ENCODE data around the gene MXRA7. TPM values are rescaled to one million over a fixed set of nuclear protein-coding genes. Genes with fewer than 3 reads are reported as not detected.

The MXRA7 gene
- total and polyA plus RNA-seq, 2 donors (not counting 3 experiments of a cell fraction or from before 2014, with no cell fraction given) = 49.5 to 95.8 TPM

DNA sequence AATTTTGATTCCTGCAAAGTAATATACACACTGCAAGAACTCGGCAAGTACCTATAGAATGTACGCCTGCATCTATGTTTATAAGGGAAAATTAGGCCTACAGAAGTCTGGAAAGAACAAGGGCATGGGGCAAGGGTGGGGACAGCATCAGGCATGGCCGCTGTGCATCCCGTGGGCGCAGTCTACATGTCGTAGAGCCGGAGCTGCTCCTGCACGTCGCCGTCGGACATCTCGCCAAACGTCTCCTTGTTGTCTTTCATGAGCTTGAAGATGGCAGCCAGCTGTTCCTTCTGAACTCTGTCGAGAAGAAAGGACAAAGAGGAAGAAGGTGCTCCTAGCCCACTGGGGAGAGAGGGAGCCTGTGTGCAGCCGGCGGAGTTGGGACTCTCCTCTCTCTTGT, 33.4 kb downstream of the MXRA7 start:
- POLR2A ChIA-PET = no interaction called here
- dilution Hi-C loops (cut with MboI; ENCODE audit: extremely low pct_ligation_motif_present, low sequenced_read_pairs) = no loop called here
- FAIRE-seq = no peak

More for the DNA sequence above, 33.4 kb downstream of the MXRA7 start:
- Histone ChIP-seq H3K36me3 (ENCODE audit: control insufficient read depth in 2 of 2, extremely low read depth in 1 of 2, insufficient read depth in 2 of 2, low read length in 2 of 2) (peaks cover 0 to under 1% of the 10 kb centered on the region in 2 experiments), H3K9me1 (replicated peaks; ENCODE audit: control insufficient read depth, extremely low read depth, insufficient read depth, low read length) (no peaks in the 10 kb centered on the region), H3K4me3 (replicated peaks in 1 of 3; ENCODE audit: insufficient read depth in 1 of 3, low read depth in 1 of 3, low read length in 3 of 3) (no peak overlapping the region), H3K4me1 (ENCODE audit: control insufficient read depth, extremely low read depth, insufficient read depth, low read length) (no peaks in the 10 kb centered on the region), H3K9me3 (replicated peaks; ENCODE audit: control insufficient read depth, insufficient read depth, low read length) (no peaks in the 10 kb centered on the region), H3K4me2 (ENCODE audit: insufficient read depth, low read length) (no peak overlapping the region), H3K27ac (ENCODE audit: insufficient read depth, low read depth, low read length) (no peak overlapping the region), H3K9ac (replicated peaks; ENCODE audit: extremely low read depth, insufficient read depth, low read length) (no peak overlapping the region), H2AFZ (ENCODE audit: low read depth, low read length) (no peak overlapping the region), H3K79me2 (ENCODE audit: control insufficient read depth, insufficient read depth, low read length) (no peaks in the 10 kb centered on the region), H4K20me1 (replicated peaks; ENCODE audit: control insufficient read depth, extremely low read depth, insufficient read depth, low read length) (no peaks in the 10 kb centered on the region), H3K27me3 (ENCODE audit: control insufficient read depth in 2 of 2, insufficient read depth in 2 of 2, low read length in 2 of 2) (no peaks in the 10 kb centered on the region)
- CTCF ChIA-PET = interaction anchor here (0.9 kb wide), 1 partner anchor 52 kb away, joined by 3 read pairs; no protein-coding TSS in a partner anchor
- no peak for DNase-seq (ENCODE audit: low read depth, low spot score)
- no peak for TF ChIP-seq GATA2 (IDR thresholded peaks at IDR 0.05; ENCODE audit: insufficient read depth, insufficient read length, low read depth, low read length)
- TF ChIP-seq, protein P1, sequence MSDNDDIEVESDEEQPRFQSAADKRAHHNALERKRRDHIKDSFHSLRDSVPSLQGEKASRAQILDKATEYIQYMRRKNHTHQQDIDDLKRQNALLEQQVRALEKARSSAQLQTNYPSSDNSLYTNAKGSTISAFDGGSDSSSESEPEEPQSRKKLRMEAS (IDR thresholded peaks at IDR 0.05; ENCODE audit: insufficient read depth, insufficient read length) = no peak
- TF ChIP-seq EZH2 (IDR thresholded peaks at IDR 0.05; ENCODE audit: borderline replicate concordance, low read depth, low read length, severe bottlenecking) = no peak
- TF ChIP-seq JUN (IDR thresholded peaks at IDR 0.05; ENCODE audit: borderline replicate concordance, insufficient read depth, insufficient read length, low read depth) = no peak
- no peak for TF ChIP-seq POLR2A (IDR thresholded peaks at IDR 0.05; ENCODE audit: low read depth, low read length)
- TF ChIP-seq POLR2AphosphoS5 (IDR thresholded peaks at IDR 0.05; ENCODE audit: insufficient read depth, low read depth, low read length) = no peak
- TF ChIP-seq MYC (IDR thresholded peaks at IDR 0.05; ENCODE audit: low read depth, low read length) = no peak
- no peak for TF ChIP-seq CTCF (IDR thresholded peaks at IDR 0.05; ENCODE audit: extremely low read depth in 1 of 2, insufficient read depth in 1 of 2, low read depth in 1 of 2, low read length in 2 of 2)
- TF ChIP-seq FOS (IDR thresholded peaks at IDR 0.05; ENCODE audit: borderline replicate concordance, insufficient read depth, low read length) = no peak
- no TSS peak for BruUV-seq (replicated peaks)
- intact Hi-C loops (cut with micrococcal nuclease) = no loop called here
